Measurements from ENCODE around the gene CCDC85A. TPM values are rescaled to one million over a fixed set of nuclear protein-coding genes. Genes with fewer than 3 reads are reported as not detected.

Gene CCDC85A
- polyA plus RNA-seq, 1 of the 3 experiments (the other 2 are of a cell fraction): 48.7 TPM

- TF ChIP-seq EZH2phosphoT487 (IDR thresholded peaks at IDR 0.05; ENCODE audit: borderline replicate concordance, low read depth) (no peak), MXI1 (IDR thresholded peaks at IDR 0.05; ENCODE audit: low read depth, low read length) (no peak), CHD2 (IDR thresholded peaks at IDR 0.05; ENCODE audit: low read length, partially characterized antibody) (no peak)
- TF ChIP-seq, protein P1, sequence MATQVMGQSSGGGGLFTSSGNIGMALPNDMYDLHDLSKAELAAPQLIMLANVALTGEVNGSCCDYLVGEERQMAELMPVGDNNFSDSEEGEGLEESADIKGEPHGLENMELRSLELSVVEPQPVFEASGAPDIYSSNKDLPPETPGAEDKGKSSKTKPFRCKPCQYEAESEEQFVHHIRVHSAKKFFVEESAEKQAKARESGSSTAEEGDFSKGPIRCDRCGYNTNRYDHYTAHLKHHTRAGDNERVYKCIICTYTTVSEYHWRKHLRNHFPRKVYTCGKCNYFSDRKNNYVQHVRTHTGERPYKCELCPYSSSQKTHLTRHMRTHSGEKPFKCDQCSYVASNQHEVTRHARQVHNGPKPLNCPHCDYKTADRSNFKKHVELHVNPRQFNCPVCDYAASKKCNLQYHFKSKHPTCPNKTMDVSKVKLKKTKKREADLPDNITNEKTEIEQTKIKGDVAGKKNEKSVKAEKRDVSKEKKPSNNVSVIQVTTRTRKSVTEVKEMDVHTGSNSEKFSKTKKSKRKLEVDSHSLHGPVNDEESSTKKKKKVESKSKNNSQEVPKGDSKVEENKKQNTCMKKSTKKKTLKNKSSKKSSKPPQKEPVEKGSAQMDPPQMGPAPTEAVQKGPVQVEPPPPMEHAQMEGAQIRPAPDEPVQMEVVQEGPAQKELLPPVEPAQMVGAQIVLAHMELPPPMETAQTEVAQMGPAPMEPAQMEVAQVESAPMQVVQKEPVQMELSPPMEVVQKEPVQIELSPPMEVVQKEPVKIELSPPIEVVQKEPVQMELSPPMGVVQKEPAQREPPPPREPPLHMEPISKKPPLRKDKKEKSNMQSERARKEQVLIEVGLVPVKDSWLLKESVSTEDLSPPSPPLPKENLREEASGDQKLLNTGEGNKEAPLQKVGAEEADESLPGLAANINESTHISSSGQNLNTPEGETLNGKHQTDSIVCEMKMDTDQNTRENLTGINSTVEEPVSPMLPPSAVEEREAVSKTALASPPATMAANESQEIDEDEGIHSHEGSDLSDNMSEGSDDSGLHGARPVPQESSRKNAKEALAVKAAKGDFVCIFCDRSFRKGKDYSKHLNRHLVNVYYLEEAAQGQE (IDR thresholded peaks at IDR 0.05; ENCODE audit: low read depth, low read length): no peak
- TF ChIP-seq, protein P2, sequence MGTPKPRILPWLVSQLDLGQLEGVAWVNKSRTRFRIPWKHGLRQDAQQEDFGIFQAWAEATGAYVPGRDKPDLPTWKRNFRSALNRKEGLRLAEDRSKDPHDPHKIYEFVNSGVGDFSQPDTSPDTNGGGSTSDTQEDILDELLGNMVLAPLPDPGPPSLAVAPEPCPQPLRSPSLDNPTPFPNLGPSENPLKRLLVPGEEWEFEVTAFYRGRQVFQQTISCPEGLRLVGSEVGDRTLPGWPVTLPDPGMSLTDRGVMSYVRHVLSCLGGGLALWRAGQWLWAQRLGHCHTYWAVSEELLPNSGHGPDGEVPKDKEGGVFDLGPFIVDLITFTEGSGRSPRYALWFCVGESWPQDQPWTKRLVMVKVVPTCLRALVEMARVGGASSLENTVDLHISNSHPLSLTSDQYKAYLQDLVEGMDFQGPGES (IDR thresholded peaks at IDR 0.05; ENCODE audit: low read depth, low read length): no peak
Observed at GRCh38 chr2:56170988-56171387, 12.8 kb upstream of the CCDC85A start (continued).

DNA sequence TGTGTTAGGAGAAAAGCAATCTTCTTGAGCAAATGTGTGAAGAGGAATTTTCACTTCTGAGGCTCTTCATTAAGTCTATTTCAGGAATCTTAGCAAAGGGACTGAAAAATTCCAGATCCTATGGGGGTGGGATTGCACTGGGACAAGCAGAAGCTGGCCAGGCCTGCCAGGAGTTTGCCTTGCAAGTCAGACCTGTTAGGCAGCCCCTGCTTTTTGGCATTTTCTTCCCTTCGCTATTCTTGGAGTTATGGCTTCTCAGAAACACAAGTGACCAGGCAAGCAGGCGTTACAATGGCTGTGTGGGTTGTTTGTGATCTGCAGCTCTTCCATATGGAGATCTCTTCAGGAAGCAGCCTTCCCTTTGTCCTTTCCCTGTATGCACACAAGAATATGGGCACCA lies 8.0 kb upstream of the CCDC85A start:
- Histone ChIP-seq H3K4me2 (no peak overlapping the region), H3K9ac (no peak overlapping the region), H3K27ac (ENCODE audit: low read depth in 2 of 2, low read length in 1 of 2) (no peak overlapping the region), H3F3A (replicated peaks; ENCODE audit: insufficient read depth) (peaks cover 4% of the 10 kb centered on the region), H3K36me3 (replicated peaks in 1 of 2; ENCODE audit: control insufficient read depth in 1 of 2, insufficient read depth in 2 of 2, low read length in 1 of 2) (peaks cover 17 to 31% of the 10 kb centered on the region in 2 experiments), H3K4me3 (ENCODE audit: low read depth in 2 of 2, low read length in 1 of 2) (no peak overlapping the region), H3K79me2 (ENCODE audit: insufficient read depth) (peaks cover 4% of the 10 kb centered on the region; the same call in 1 of the 2 replicates), H2AFZ (ENCODE audit: low read depth) (no peak overlapping the region), H4K20me1 (ENCODE audit: insufficient read depth) (no peaks in the 10 kb centered on the region), H3K27me3 (ENCODE audit: insufficient read depth) (no peaks in the 10 kb centered on the region), H3K9me2 (no peaks in the 10 kb centered on the region), H3K4me1 (ENCODE audit: control insufficient read depth in 1 of 2, insufficient read depth in 2 of 2, low read depth in 1 of 2, low read length in 1 of 2) (no peaks in the 10 kb centered on the region), H3K9me3 (no peaks in the 10 kb centered on the region)
- POLR2A ChIA-PET: no interaction called here
- no peak for DNase-seq
- CTCF ChIA-PET: interaction anchor here (2.3 kb wide), 1 partner anchor 8 kb away, joined by 6 read pairs; the partner anchor contains the start of gene CCDC85A
- TF ChIP-seq, protein P1 (IDR thresholded peaks at IDR 0.05; ENCODE audit: low read depth, low read length): no peak
- TF ChIP-seq SIN3A (IDR thresholded peaks at IDR 0.05; ENCODE audit: borderline replicate concordance, low read depth, low read length) (no peak), MXI1 (IDR thresholded peaks at IDR 0.05; ENCODE audit: low read depth, low read length) (no peak), MAX (IDR thresholded peaks at IDR 0.05; ENCODE audit: low read depth) (no peak), TEAD4 (IDR thresholded peaks at IDR 0.05; ENCODE audit: borderline replicate concordance, insufficient read depth) (no peak), POLR2AphosphoS5 (IDR thresholded peaks at IDR 0.05; ENCODE audit: low read depth, low read length) (no peak), EP300 (IDR thresholded peaks at IDR 0.05; ENCODE audit: borderline replicate concordance in 1 of 2, low read depth in 1 of 2, low read length in 1 of 2) (no peak), MEF2A (IDR thresholded peaks at IDR 0.05; ENCODE audit: borderline replicate concordance, low read depth) (no peak), SMC3 (IDR thresholded peaks at IDR 0.05; ENCODE audit: low read depth, low read length) (no peak), RCOR1 (IDR thresholded peaks at IDR 0.05; ENCODE audit: low read length) (no peak)
- 74% methylated on average over 2 of the region's 2 CpGs for WGBS (ENCODE audit: low lambda C conversion rate)

Data from SK-N-SH (cell line).